HG02885 (cell line): ENCODE measurements around the gene SNAPC4.

ENCODE experiments used
- ATAC-seq: cut with Tn5 transposase; IDR thresholded peaks from one replicate; pipeline ENCODE4 v1.9.1; 2021; ENCODE audit warnings: mild to moderate bottlenecking; ENCODE audit not compliant: unreplicated experiment, poor library complexity

SNAPC4 gene

GRCh38 chr9:136374183-136374575, 25.8 kb downstream of the SNAPC4 start:
- ATAC-seq = no peak

GRCh38 chr9:136373300-136374182, 26.4 kb downstream of the SNAPC4 start, which contains the start of gene CARD9:
Gene CARD9 (minus strand): TSS chr9:136373669. CDS start chr9:136372078, 1,591 bp downstream.
- no peak for ATAC-seq

DNA sequence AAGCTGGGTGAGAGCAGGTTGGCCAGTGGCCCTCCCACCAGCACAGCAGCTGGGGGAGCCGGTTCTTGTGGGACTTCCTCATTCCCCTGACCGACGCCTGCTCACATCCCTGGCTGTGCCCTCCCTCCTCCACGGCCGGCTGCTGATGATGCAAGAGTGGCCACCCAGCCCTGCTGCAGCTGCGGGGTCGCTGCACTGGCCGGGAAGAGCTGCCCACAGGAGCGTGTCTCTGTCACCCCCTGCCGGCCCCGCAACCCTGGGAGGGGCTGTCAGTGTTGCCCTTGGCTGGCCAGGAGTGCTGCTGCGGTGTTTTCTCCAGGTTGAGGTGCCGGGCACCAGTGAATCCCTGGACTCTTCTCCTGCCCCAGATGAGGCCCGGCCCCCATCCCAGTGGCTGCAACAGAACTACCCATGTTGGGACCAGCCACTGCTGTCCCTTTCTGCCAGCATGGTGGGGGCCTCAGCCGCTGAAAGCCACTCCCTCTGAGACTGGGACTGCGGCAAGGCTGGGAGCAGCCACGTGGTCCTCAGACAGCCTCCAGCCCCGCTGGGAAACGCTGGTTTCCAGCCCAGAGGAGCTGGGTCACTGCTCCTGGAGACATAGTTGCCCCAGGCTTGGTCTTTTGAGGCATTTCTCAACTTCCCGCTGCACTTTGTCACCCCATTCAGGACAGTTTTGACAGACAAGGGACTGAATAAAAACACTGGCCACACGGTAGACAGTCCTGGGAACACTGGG, 27.2 kb downstream of the SNAPC4 start:
- no peak for ATAC-seq

GRCh38 chr9:136372006-136372405, 28.0 kb downstream of the SNAPC4 start:
- no peak for ATAC-seq

DNA sequence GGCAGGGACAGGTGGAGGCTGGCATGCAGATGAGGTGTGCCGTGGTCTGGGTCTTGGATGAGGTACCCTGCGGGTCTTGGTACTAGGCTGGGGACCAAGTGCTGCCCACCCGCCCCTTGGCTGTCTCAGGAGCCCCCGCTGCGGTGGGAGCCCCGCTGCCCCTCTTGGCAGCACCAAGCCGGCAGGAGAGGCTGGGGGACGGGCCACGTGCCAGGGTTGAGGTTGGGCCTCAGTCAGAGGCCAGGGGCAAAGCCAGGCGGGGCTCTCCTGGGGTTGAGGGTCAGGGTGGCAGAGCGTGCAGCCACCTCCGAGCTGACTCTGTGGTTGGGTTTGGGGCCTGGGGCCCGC, 28.5 kb downstream of the SNAPC4 start:
- no peak for ATAC-seq

DNA sequence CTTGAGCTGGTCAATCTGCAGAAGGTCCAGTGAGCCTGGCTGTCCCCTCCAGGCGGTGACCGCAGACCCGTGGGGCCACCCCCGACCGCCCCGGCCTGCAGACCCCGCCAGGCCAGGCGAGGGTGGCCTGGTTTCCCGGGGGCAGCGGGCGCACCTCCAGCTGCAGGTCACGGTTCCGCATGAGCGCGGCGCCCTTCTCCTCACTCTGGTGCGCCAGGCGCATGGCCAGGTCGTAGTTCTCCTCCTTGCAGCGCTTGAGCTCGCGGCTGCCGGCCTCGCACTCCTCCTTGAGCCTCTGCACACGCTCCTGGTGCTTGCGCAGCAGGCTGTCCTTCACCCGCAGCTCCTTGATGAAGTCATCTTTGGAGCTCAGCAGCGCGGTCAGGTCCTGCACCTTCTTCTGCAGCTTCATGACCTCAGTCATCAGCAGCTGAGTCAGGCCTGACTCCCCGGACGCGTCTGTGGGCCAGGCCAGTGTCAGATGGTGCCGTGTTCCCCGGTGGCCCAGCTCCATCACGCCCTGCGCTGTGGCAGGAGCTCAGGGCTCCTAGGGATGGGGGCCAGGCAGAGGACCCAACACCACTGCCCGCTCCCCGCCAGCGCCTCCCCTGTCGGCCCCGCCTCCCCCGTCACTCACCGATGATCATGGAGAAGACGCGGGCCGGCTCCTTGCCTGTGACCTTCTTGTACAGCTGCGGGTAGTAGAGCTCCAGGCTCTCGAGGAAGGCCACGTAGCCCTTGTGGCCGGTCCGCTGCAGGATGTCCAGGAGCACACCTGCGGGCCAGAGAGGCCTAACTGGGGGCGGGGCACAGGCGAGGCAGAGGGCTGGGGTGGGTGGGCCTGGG, 29.1 kb downstream of the SNAPC4 start:
- ATAC-seq = no peak

GRCh38 chr9:136370037-136370436, 29.9 kb downstream of the SNAPC4 start:
- no peak for ATAC-seq

GRCh38 chr9:136368190-136368589, 31.8 kb downstream of the SNAPC4 start:
- ATAC-seq = no peak

DNA sequence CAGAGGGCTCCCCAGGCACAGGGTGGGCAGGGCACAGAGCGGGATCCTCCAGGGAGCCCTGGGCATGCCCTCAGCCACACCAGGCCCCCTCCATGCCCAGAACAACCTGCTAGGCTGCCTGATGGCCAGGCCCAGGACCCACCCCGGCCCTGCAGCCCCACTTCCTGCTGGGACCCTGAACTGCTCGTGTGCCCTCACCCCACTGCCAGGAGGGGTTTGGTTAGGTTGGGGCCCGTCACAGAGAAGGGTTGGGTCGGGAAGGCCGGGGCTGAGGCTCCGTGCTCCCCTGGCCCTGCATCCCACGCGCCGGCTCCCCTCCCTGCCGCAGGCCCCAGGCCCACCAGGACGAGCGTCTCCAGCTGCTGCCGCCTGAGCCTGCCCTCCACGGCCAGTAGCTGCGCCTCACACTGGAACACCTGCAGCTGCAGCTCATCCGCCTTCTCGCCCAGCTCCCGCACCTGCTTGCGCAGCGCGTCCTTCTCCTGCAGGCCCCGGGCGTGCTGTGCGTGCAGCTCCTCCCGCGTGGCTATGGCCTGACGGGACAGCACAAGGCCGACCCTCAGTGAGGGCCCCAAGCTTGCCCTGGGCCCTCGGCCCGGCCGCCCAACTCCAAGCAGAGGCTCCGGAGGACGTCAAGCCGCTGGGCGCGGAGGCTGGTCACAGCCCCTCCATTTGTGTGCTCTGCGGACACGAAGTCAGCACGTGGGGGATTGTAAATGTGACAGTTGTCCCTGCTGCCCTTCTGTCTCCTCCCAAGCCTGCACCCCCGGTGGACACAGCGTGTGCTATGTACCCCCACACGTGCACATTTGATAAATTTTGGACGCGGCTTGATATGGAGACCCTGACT, 32.4 kb downstream of the SNAPC4 start:
- ATAC-seq = no peak

GRCh38 chr9:136366826-136367225, 33.1 kb downstream of the SNAPC4 start:
- no peak for ATAC-seq

- ATAC-seq = no peak
Observed at GRCh38 chr9:136365775-136366222, 34.2 kb downstream of the SNAPC4 start.

DNA sequence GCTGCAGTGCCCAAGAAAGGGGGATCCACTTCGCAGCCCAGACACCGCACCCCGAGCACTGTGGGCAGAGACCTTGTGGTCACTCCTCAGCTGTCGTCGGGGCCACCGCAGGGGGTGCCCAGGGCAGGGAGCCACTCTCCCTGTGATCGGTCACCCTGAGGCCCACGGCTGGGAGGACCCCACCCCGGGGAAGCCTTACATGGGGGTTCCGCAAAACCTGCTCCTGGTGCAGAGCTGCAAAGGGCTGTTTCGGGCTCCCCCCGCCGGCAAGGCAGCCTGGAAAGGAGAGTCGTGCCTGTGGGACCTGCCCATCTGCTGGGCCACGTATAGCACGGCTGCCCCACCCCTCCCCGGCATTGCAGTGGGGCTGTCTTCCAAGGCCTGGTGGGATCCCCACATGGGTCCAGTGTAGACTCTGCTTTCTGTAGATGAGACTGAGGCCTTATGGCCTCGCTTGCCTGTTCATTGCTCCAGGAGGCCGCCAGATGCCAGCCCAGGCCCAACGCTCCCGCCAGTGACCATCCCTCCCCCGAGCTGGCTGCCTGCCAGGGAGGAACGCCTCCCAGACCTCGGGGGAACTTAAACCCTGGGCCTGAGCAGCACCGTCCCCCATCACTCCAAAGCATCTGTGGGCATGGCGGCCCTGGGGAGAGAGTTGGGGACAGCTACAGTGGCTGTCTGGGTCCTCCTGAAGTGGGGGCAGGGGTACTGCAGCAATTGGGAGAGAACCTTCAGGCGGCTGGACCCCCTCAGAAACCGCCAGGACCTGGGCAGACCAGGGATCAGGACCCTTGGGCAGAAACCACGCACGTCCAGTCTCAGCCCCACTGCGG, 34.8 kb downstream of the SNAPC4 start:
- ATAC-seq = no peak

GRCh38 chr9:136363949-136364748, 35.8 kb downstream of the SNAPC4 start:
- ATAC-seq = no peak

- ATAC-seq = peak; percentile 82
Observed at GRCh38 chr9:136363106-136363948, 36.6 kb downstream of the SNAPC4 start, which contains the start of gene DNLZ. Gene DNLZ (minus strand): TSS chr9:136363744. CDS start chr9:136363714, 30 bp downstream.

GRCh38 chr9:136362450-136362784, 37.6 kb downstream of the SNAPC4 start:
- no peak for ATAC-seq

- no peak for ATAC-seq
Observed at GRCh38 chr9:136361754-136362449, 38.1 kb downstream of the SNAPC4 start.
